HG03378 (cell line): ENCODE results near the gene FOXI3.
"Not testable (repeated sequence)": the region's sequence is repeated elsewhere in the genome, so short reads cannot be mapped to it uniquely, and the experiment has no call there.

Source experiments
- ATAC-seq: cut with Tn5 transposase; IDR thresholded peaks from one replicate; pipeline ENCODE4 v1.9.1; 2021; ENCODE audit warnings: mild to moderate bottlenecking, moderate library complexity; ENCODE audit not compliant: unreplicated experiment

Gene FOXI3

GRCh38 chr2:88442473-88442872, 10.0 kb downstream of the FOXI3 start:
- no peak for ATAC-seq

- ATAC-seq = no peak
Observed at GRCh38 chr2:88442061-88442460, 10.4 kb downstream of the FOXI3 start.

GRCh38 chr2:88437010-88437409, 15.5 kb downstream of the FOXI3 start:
- ATAC-seq = no peak

- no peak for ATAC-seq
Observed at GRCh38 chr2:88429929-88430328, 22.6 kb downstream of the FOXI3 start.

- ATAC-seq = no peak
Observed at GRCh38 chr2:88423733-88424132, 28.8 kb downstream of the FOXI3 start.

- ATAC-seq = not testable (repeated sequence)
Observed at GRCh38 chr2:88419051-88419450, 33.4 kb downstream of the FOXI3 start.

GRCh38 chr2:88416016-88416663, 36.4 kb downstream of the FOXI3 start:
- ATAC-seq = no peak

- ATAC-seq = not testable (repeated sequence)
Observed at GRCh38 chr2:88408870-88409269, 43.6 kb downstream of the FOXI3 start.

- no peak for ATAC-seq
Observed at GRCh38 chr2:88400037-88400767, 52.3 kb downstream of the FOXI3 start.

- ATAC-seq = no peak
Observed at GRCh38 chr2:88398180-88398579, 54.3 kb downstream of the FOXI3 start.
